Kasumi-1 (cell line): ENCODE results near the gene VRK2.
"Not testable (repeated sequence)": the region's sequence is repeated elsewhere in the genome, so short reads cannot be mapped to it uniquely, and the experiment has no call there.

Experiments
- DNase-seq, 2 experiments: peaks; one replicate each; lab custom pipeline; 2025; lab: John Stamatoyannopoulos, UW

VRK2 gene

GRCh38 chr2:58107803-58108710 lies 61.5 kb downstream of the VRK2 start:
- DNase-seq: peak; percentile 42 to 45

DNA sequence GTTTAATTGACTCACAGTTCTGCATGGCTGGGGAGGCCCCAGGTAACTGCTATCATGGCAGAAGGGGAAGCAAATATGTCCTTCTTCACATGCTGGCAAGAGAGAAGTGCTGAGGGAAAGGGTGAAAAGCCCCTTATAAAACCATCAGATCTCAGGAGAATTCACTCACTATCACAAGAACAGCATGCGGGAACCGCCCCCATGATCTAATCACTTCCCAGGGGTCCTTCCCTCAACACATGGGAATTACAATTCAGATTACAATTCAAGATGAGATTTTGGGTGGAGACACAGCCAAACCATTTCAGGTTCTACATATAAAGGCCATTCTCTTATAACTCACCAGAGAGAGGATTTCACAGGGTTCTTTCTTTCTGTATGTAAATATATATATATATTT lies 62.9 kb downstream of the VRK2 start:
- no peak for DNase-seq

- peak in 1 of 2 experiments; percentile 16 for DNase-seq
Measured at GRCh38 chr2:58110765-58111164, 64.2 kb downstream of the VRK2 start.

GRCh38 chr2:58113563-58113962 lies 67.0 kb downstream of the VRK2 start:
- not testable (repeated sequence) for DNase-seq

DNA sequence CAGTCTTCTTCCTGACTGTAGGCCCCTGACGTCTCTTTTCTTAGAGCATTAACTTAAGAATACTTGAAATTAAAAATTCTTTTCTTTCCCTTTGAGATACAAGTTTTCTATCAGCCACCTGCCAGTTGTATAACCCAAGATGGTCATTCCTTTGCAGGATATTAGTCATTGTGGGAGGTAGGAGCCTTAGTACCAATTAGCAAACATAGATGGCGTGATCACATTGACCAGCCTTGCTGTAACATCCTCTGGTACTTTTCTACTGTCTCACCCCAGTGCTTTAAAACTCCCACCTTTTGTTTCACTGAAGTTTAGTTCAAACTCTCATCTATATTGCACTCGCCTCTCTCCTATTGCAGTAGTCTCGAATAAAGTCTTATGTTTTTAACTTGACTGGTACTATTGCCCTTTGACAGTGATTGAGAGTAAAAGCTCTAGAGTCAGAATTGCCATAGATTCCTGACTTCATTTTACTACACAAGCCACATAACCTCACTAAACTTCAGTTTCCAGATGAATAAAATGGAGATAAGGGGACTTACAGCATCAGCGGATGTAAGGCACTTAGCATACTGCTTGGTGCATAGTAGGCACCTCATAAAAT lies 74.1 kb downstream of the VRK2 start:
- DNase-seq: no peak

DNA sequence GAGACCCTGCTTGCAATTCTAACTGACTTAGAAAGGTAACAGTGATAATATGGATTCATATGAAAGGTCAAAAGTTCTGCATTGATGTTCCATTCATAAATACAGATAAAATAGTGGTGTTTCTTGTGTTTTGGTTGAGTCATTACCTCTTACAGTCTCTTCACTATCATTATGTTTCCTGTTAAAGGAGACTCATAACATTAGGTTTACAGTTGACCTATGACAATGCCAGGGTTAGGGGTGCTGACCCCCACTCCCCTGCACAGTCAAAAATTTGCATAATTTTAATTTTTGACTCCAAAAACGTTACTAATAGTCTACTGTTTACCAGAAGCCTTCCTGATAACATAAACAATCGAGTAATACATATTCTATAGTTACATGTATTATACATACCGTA lies 75.4 kb downstream of the VRK2 start:
- no peak for DNase-seq

GRCh38 chr2:58122540-58122939 lies 75.9 kb downstream of the VRK2 start:
- no peak for DNase-seq

DNA sequence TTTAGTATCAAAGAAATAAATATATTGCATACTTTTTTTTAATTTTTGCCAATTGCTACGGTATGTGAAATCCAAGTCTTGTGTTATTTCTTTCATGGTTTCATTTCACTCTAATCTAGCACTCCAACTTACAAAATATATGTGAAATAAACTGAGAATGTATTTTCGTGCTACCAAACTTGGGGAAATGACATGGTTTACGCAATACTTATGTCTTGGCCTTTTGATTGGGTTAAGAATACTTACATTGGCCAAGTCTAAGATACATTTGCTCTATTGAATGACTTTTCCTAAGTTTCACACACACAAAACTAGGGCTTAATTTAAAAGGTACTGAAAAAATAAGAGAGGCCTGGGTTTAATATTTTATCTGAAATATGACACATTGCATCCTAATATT lies 80.5 kb downstream of the VRK2 start:
- DNase-seq: no peak

DNA sequence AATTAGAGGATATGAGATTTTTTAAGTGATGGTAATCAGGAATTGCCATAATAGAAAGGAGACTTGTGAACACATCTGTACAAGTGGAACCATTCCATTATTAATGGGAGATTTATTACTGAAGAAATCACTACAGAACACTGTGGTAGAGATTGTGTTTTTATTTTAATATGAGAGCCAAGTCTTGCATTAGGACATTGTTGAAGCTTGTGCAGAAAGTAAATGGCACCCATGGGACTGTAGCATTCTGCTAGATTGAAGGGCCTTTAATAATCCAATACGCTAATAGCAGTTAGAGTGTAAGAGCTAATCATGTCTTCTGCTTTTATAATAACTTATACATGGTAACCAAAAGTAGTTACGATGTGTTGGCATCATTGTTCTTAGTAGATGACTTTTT lies 83.6 kb downstream of the VRK2 start:
- no peak for DNase-seq

DNA sequence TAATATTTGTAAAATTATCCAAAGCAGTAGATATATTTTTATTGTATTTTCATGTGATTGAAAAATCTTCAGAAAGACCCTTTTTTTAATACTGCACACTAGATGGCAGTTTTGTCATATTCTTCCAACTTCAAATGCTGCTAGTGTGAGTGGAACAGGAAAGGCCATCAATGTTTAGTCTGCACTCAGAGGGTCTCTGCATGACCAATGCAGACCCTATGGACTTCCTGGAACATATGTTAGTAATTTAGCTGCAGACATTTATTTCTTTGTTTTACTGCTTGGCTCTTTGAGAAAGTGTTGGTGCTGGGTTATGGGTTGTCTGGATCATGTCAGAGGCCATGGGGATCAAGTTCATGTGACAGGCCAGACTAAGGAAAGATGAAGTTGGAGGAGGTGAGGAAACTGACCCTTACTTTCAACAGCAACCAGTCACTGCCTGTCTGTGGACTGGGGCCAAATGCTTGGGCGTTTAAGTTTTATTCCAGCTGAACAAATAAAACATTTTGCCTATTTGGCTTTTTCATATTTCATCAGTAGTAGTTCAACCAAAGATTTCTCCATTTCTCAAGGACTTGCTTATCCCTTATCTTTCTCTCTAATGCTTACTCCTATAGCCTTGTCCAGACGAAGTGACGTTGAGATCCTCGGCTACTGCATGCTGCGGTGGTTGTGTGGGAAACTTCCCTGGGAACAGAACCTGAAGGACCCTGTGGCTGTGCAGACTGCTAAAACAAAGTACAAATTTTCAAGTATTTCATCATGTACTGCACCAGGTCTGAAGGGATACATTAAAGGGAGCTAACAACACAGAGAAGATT lies 84.8 kb downstream of the VRK2 start:
- DNase-seq: peak in 1 of 2 experiments; percentile 21

GRCh38 chr2:58133395-58133794 lies 86.8 kb downstream of the VRK2 start:
- DNase-seq: no peak

DNA sequence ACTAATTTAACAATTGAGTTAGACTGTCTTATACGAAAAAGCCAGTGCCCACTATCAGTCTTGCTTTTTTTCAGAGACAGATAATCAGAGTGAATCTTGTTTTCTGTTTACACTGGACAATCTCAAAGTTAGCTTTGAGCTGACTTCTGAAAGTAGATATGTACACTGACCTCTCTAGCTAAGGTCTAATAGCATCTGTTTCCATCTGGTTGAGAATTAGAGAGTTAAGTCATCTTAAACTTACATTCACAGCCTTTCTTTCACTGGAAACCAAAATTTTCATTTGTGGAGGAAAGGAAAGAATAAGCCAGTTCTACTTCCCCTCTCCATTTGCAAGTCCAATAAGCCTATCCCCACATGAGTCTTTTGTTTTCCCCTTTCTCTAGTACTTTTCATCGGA lies 89.3 kb downstream of the VRK2 start:
- no peak for DNase-seq

GRCh38 chr2:58137221-58137620 lies 90.6 kb downstream of the VRK2 start:
- DNase-seq: no peak

DNA sequence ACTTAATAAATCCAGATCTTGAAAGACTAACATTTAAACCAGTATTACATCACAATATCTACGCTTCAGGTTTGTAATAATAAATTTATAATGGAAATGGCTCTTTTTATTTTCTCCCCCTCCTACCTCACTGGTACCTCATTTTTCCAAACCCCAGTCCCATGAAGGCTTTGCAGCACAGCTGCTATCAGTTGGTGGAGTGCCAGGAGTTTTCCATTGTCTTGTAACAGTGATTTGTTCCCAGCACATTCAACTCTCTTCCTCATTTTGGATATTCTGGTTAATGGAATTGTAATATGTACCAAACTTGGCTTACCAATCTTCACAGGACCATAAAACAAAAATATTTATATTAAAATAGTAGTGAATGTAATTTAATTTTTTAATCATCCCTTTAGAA lies 91.2 kb downstream of the VRK2 start:
- DNase-seq: no peak

- no peak for DNase-seq
Measured at GRCh38 chr2:58138396-58139030, 91.9 kb downstream of the VRK2 start.

DNA sequence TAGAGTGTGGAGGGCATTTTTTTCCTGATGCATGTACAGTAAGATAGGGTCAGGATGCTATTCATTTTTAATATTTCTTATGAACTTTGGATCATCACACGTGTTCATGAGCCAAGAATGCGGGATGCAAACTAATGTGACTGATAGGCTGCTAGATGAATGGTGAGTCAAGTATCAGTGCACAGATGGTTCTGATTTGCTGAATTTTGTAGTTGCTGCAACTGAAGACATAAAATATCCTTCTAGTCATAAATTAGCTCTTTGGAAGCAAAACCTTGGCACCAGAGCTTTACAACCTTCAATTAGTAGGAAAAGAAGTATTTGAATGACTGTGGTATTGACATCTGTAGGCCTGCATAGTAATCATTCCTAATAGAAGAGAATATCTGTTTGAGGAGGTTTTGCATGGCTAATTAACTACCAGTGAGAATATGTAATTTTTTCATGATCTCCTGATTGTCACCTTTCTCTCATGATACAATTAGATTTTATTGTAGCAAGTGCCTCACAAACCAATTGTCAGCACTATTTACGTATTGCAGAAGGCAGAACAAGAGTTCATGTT lies 94.0 kb downstream of the VRK2 start:
- no peak for DNase-seq

DNA sequence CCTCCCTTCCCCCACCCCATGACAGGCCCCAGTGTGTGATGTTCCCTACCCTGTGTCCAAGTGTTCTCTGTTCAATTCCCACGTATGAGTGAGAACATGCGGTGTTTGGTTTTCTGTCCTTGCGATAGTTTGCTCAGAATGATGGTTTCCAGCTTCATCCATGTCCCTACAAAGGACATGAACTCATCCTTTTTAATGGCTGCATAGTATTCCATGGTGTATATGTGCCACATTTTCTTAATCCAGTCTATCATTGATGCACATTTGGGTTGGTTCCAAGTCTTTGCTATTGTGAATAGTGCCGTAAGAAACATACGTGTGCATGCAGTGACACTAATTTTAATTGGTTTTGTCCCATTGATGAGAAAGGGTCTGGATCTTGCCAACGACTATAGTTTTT lies 99.2 kb downstream of the VRK2 start:
- not testable (repeated sequence) for DNase-seq

DNA sequence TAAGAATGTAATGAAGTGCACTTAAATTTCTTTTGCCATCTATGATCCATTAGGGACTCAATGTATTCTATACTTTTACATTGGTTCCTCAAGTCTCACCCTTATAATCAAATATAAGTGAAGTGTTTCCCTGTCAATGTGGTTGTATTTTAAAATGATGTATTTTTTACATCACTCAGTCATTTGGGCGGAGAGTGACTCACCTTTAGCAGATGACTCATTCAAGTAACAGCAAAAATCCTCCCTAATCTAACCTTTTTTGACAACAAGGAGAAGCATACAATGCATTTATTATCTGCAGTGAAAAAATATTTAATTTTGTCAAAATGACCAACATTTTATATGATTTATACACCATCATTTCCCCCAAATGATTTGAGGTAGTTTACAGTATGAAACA lies 100.1 kb downstream of the VRK2 start:
- no peak for DNase-seq

GRCh38 chr2:58155160-58155778 lies 108.7 kb downstream of the VRK2 start:
- DNase-seq: no peak

GRCh38 chr2:58156780-58157179 lies 110.2 kb downstream of the VRK2 start:
- no peak for DNase-seq

- DNase-seq: no peak
Measured at GRCh38 chr2:58157754-58158153, 111.1 kb downstream of the VRK2 start.
